Measurements from ENCODE around the gene DLAT.
A peak's percentile ranks its signal among the peaks of the same experiment; 100 is the strongest.
"Not testable (repeated sequence)": the region's sequence is repeated elsewhere in the genome, so short reads cannot be mapped to it uniquely, and the experiment has no call there.

The DLAT gene

GRCh38 chr11:112005422-112006094 lies 19.6 kb upstream of the DLAT start:
- no peak for DNase-seq (ENCODE audit: low read depth in 2 of 2)

- DNase-seq (ENCODE audit: low read depth in 2 of 2): not testable (repeated sequence)
Observed at GRCh38 chr11:112006095-112006441, 19.1 kb upstream of the DLAT start.

GRCh38 chr11:112011451-112011850 lies 13.8 kb upstream of the DLAT start:
- not testable (repeated sequence) for DNase-seq (ENCODE audit: low read depth in 2 of 2)

- DNase-seq (ENCODE audit: low read depth in 2 of 2): no peak
Observed at GRCh38 chr11:112012874-112013273, 12.3 kb upstream of the DLAT start.

GRCh38 chr11:112013497-112014164 lies 11.6 kb upstream of the DLAT start:
- no peak for DNase-seq (ENCODE audit: low read depth in 2 of 2)

GRCh38 chr11:112016088-112016764 lies 9.0 kb upstream of the DLAT start:
- DNase-seq (ENCODE audit: low read depth in 2 of 2): no peak

GRCh38 chr11:112016765-112017376 lies 8.3 kb upstream of the DLAT start:
- DNase-seq (ENCODE audit: low read depth in 2 of 2): peak; percentile 57 to 67

GRCh38 chr11:112017538-112017937 lies 7.7 kb upstream of the DLAT start:
- no peak for DNase-seq (ENCODE audit: low read depth in 2 of 2)

GRCh38 chr11:112019066-112019465 lies 6.1 kb upstream of the DLAT start:
- DNase-seq (ENCODE audit: low read depth in 2 of 2): no peak

- no peak for DNase-seq (ENCODE audit: low read depth in 2 of 2)
Observed at GRCh38 chr11:112023104-112023503, 2.1 kb upstream of the DLAT start.

GRCh38 chr11:112024178-112024772 lies 933 bp upstream of the DLAT start:
- DNase-seq (ENCODE audit: low read depth in 2 of 2): no peak

GRCh38 chr11:112025707-112026106 lies 499 bp downstream of the DLAT start:
- DNase-seq (ENCODE audit: low read depth in 2 of 2): no peak

GRCh38 chr11:112026784-112027410 lies 1.7 kb downstream of the DLAT start:
- not testable (repeated sequence) for DNase-seq (ENCODE audit: low read depth in 2 of 2)

- DNase-seq (ENCODE audit: low read depth in 2 of 2): no peak
Observed at GRCh38 chr11:112029460-112029859, 4.3 kb downstream of the DLAT start.

GRCh38 chr11:112033902-112034301 lies 8.7 kb downstream of the DLAT start:
- no peak for DNase-seq (ENCODE audit: low read depth in 2 of 2)

- DNase-seq (ENCODE audit: low read depth in 2 of 2): no peak
Observed at GRCh38 chr11:112037527-112037926, 12.3 kb downstream of the DLAT start.

- no peak for DNase-seq (ENCODE audit: low read depth in 2 of 2)
Observed at GRCh38 chr11:112042161-112042960, 17.2 kb downstream of the DLAT start.

GRCh38 chr11:112042961-112043304 lies 17.7 kb downstream of the DLAT start:
- no peak for DNase-seq (ENCODE audit: low read depth in 2 of 2)

- DNase-seq (ENCODE audit: low read depth in 2 of 2): no peak
Observed at GRCh38 chr11:112044961-112045360, 19.8 kb downstream of the DLAT start.

GRCh38 chr11:112046647-112047046 lies 21.4 kb downstream of the DLAT start:
- DNase-seq (ENCODE audit: low read depth in 2 of 2): not testable (repeated sequence)

GRCh38 chr11:112048256-112048655 lies 23.0 kb downstream of the DLAT start:
- not testable (repeated sequence) for DNase-seq (ENCODE audit: low read depth in 2 of 2)
